ENCODE measurements around the gene XRN1. TPM values are rescaled to one million over a fixed set of nuclear protein-coding genes. Genes with fewer than 3 reads are reported as not detected.
"Not testable (repeated sequence)": the region's sequence is repeated elsewhere in the genome, so short reads cannot be mapped to it uniquely, and the experiment has no call there.

XRN1 gene
- total and polyA plus RNA-seq, 3 donors from 2014 or later, result 18.2 to 47.2 (median 39.8) TPM

- H3K36me3 ChIP-seq (ENCODE audit: low read depth, missing control alignments), result no peaks in the 10 kb centered on the region
- WGBS, 2 donors, result 85% methylated on average over 1 of the region's 1 CpG
- H3K4me3 ChIP-seq, result no peak overlapping the region
- intact Hi-C loops (cut with DNase I; ENCODE audit: low total_unique reads), result no loop called here
- H3K9me3 ChIP-seq, result no peaks in the 10 kb centered on the region
- no peaks in the 10 kb centered on the region for H3K4me1 ChIP-seq
- DNase-seq, result no peak
- H3K27ac ChIP-seq, result no peak overlapping the region
- no peak for TF ChIP-seq CTCF (IDR thresholded peaks at IDR 0.05)
- TF ChIP-seq POLR2A (IDR thresholded peaks at IDR 0.05), result no peak
- no peaks in the 10 kb centered on the region for H3K27me3 ChIP-seq
Observed at GRCh38 chr3:142319094-142319493, 128.7 kb downstream of the XRN1 start.

GRCh38 chr3:142318331-142318730 lies 129.5 kb downstream of the XRN1 start:
- Histone ChIP-seq H3K4me1 (no peaks in the 10 kb centered on the region), H3K27me3 (no peaks in the 10 kb centered on the region), H3K9me3 (no peaks in the 10 kb centered on the region), H3K27ac (no peak overlapping the region), H3K4me3 (no peak overlapping the region), H3K36me3 (ENCODE audit: low read depth, missing control alignments) (no peaks in the 10 kb centered on the region)
- DNase-seq, result no peak
- no peak for TF ChIP-seq POLR2A (IDR thresholded peaks at IDR 0.05)
- no peak for TF ChIP-seq CTCF (IDR thresholded peaks at IDR 0.05)
- intact Hi-C loops (cut with DNase I; ENCODE audit: low total_unique reads), result no loop called here

GRCh38 chr3:142315978-142316388 lies 131.9 kb downstream of the XRN1 start:
- H3K27me3 ChIP-seq; H3K27ac ChIP-seq; DNase-seq; H3K4me1 ChIP-seq; H3K9me3 ChIP-seq; H3K4me3 ChIP-seq; intact Hi-C loops (cut with DNase I; ENCODE audit: low total_unique reads); H3K36me3 ChIP-seq (ENCODE audit: low read depth, missing control alignments): not testable (repeated sequence)
- 89 to 97% methylated on average over 2 of the region's 2 CpGs for WGBS, 2 donors

GRCh38 chr3:142315083-142315482 lies 132.8 kb downstream of the XRN1 start:
- Histone ChIP-seq H3K9me3 (no peaks in the 10 kb centered on the region), H3K4me1 (no peaks in the 10 kb centered on the region), H3K27me3 (no peaks in the 10 kb centered on the region), H3K4me3 (no peak overlapping the region), H3K36me3 (ENCODE audit: low read depth, missing control alignments) (no peaks in the 10 kb centered on the region), H3K27ac (no peak overlapping the region)
- DNase-seq, result no peak
- intact Hi-C loops (cut with DNase I; ENCODE audit: low total_unique reads), result no loop called here
- TF ChIP-seq CTCF (IDR thresholded peaks at IDR 0.05) (no peak), POLR2A (IDR thresholded peaks at IDR 0.05) (no peak)

GRCh38 chr3:142310439-142310838 lies 137.4 kb downstream of the XRN1 start:
- intact Hi-C loops (cut with DNase I; ENCODE audit: low total_unique reads), result no loop called here
- H3K27me3 ChIP-seq, result no peaks in the 10 kb centered on the region
- H3K9me3 ChIP-seq, result no peaks in the 10 kb centered on the region
- H3K36me3 ChIP-seq (ENCODE audit: low read depth, missing control alignments), result no peaks in the 10 kb centered on the region
- DNase-seq, result no peak
- no peak overlapping the region for H3K4me3 ChIP-seq
- H3K4me1 ChIP-seq, result no peaks in the 10 kb centered on the region
- no peak for TF ChIP-seq CTCF (IDR thresholded peaks at IDR 0.05)
- TF ChIP-seq POLR2A (IDR thresholded peaks at IDR 0.05), result no peak
- 83 to 95% methylated on average over 1 of the region's 1 CpG for WGBS, 2 donors
- H3K27ac ChIP-seq, result no peak overlapping the region

GRCh38 chr3:142302847-142303246 lies 145.0 kb downstream of the XRN1 start:
- 94 to 95% methylated on average over 3 of the region's 3 CpGs for WGBS, 2 donors
- H3K4me1 ChIP-seq; DNase-seq; H3K27ac ChIP-seq; H3K27me3 ChIP-seq; H3K9me3 ChIP-seq; H3K4me3 ChIP-seq; intact Hi-C loops (cut with DNase I; ENCODE audit: low total_unique reads); H3K36me3 ChIP-seq (ENCODE audit: low read depth, missing control alignments): not testable (repeated sequence)
